NCI-H460 (cell line): ENCODE measurements around the gene CDK17. TPM values are rescaled to one million over a fixed set of nuclear protein-coding genes. Genes with fewer than 3 reads are reported as not detected.
"Not testable (repeated sequence)": the region's sequence is repeated elsewhere in the genome, so short reads cannot be mapped to it uniquely, and the experiment has no call there.

Experiments
- DNase-seq: peaks from one replicate; pipeline ENCODE4 v3.0.0-alpha.2; 2016; ENCODE audit warnings: low read depth; ENCODE audit errors: extremely low read depth
- total RNA-seq: library from RNA; depleted of rRNA; stranded (reverse); fragments of >200 nt; shearing (Covaris generic); gene quantifications from 2 replicates; pipeline ENCODE4 v1.2.3, GENCODE V29; 2014

The CDK17 gene
- total RNA-seq, 1 experiment from 2014 or later = 43.1 TPM

DNA sequence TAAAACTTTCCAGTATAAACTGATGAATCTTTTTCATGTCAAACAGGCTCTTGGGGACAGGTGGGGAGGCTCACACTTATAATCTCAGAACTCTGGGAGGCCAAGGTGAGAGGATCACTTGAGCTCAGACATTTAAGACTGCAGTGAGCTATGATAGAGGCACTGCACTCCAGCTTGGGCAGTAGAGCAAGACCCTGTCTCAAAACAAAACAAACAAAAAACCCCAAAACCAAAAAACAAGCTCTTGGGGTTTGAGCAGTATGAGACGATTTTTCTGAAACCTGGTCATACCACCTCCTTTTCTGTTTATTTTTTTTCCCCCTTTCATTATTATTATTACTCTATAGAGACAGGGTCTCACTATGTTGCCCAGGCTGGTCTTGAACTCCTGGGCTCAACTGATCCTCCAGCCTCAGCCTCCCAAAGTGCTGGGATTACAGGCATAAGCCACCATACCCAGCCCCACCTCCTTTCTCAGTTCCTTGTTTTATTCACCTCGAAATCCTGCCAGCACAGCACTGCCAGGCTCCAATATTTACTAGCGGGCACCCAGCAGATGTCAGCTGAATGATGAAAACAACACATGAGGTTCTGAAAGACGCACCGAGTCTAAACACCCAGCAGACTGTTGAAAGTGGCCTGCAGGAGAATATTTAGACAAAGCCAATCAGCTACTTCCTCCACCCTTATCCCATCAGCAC is 19.5 kb upstream of the CDK17 start:
- no peak for DNase-seq

DNA sequence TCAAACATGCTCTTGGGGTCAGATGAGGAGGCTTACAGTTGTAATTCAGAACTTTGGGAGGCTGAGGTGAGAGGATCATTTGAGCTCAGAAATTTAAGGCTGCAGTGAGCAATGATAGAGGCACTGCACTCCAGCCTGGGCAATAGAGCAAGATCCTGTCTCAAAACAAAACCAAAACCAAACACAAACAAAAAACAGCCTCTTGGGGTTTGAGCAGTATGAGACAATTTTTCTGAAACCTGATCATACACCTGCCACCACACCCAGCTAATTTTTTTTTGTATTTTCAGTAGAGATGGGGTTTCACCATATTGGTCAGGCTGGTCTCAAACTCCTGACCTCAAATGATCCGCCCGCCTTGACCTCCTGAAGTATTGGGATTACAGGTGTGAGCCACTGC is 17.4 kb upstream of the CDK17 start:
- DNase-seq = not testable (repeated sequence)

GRCh38 chr12:96416033-96416799 is 16.0 kb upstream of the CDK17 start:
- no peak for DNase-seq

DNA sequence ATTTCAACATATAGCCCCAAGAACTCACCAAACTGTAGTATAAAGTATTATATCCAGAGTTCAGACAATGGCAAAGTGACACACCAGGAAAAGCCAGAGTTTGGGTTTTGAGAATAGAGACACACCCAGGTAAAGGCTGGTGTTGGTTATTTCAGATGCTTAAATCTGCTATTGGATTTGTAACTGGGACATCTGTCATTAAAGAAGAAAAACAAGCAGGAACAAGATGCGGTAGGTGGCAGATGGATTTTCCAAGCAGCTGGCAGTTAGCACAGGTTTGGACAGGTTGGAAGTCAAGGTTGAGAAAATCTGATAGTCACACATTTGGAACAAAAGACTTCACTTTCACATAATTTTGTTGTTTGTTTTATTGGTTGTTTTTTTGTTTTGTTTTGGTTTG is 14.4 kb upstream of the CDK17 start:
- no peak for DNase-seq

- DNase-seq = no peak
These were observed 12.2 kb upstream of the CDK17 start for GRCh38 chr12:96412431-96412830.

DNA sequence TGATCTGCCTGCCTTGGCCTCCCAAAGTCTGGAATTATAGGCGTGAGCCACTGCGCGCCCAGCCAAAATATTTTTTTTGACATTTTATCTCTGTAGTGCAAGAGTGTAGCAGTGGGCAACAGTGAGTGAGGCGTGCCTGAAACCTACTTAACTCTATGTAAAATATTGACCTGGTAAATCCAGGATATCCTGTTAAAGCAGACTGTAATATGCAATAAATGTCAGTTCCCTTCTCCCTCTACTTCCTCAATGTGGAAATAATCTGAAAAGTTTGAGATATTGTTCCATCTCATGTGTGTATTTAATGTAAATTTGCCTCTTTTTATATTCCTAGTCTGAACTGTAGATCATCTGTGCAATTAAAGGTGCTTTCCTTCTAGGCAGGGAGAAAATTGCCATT is 9.5 kb upstream of the CDK17 start:
- DNase-seq = no peak

DNA sequence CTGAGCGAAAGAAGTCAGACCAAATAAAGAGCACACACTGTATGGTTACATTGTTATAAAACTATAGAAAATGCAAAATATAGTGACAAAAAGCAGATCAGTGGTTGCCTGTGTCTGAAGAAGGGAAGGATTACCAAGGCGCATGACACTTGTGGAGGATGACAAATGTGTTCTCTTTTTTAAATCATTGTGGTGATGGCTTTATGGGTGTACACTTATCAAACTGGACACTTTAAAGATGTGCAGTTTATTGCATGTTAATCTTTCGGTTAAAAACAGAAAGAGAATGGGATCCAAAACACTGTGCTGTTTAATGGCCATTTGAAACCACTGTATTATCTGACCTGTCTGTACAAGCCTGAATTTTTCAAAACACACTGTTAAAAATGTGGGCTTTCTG is 8.8 kb upstream of the CDK17 start:
- DNase-seq = no peak

DNA sequence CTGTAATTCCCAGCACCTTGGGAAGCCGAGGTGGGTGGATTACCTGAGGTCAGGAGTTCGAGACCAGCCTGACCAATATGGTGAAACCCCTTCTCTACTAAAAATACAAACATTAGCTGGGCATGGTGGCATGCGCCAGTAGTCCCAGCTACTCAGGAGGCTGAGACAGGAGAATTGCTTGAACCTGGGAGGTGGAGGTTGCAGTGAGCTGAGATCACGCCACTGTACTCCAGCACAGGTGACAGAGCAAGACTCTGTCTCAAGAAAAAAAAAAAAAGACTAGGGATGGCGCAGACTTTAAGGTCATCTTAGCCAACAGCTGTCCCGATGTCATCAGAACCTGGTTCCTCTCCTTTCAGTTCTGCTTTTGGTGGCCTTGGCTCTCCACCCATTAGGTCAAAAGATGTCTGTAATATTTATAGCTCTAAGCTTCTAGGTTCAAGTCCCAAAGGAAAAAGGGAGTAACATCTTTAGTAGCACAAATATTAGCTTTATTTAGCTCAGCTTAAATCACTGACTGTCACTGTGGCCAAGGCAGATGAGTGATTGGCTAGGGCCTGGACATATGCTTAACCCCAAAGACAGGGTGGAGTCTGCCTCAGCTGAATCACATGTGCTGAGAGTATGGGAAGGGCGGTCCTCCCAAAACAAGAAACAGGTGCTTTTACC is 7.3 kb upstream of the CDK17 start:
- not testable (repeated sequence) for DNase-seq

DNA sequence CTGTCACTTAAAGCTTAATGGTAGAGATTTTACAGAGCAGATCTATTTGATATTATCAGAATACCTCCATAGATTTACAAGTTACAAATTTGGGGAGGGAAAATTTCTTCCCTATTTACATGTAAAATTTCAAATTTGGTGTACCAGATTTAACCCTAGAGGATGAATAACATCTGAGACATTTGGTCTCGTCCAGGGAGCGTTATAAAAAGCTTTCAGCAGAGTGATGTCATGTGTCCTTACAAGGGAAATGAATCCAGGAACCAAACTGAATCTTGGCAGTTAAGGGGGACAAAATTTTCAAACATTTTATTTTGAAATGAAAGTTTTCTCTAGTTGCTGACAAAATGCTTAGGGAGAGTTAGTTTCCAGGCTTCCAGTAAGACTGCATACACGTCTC is 4.5 kb upstream of the CDK17 start:
- no peak for DNase-seq

DNA sequence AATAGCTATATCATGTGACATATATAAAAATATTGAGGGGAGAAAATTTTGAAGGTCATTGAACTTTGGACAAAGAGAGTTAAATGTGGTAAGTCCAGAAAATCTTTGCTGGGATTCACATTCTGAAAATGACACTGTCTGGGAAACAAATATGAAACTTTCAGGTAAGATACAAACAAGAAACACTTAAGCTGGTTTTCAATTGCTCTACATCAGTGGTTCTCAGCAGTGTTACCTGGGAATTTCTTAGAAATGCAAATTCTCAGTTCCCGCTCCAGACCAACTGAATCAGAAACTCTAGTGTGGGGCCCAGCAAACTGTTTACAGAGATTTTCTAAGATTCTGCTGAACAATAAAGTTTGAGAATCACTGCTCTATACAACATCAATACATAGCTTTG is 3.6 kb upstream of the CDK17 start:
- DNase-seq = no peak

- not testable (repeated sequence) for DNase-seq
These were observed 2.3 kb upstream of the CDK17 start for GRCh38 chr12:96402522-96402921.

GRCh38 chr12:96402061-96402460 is 1.8 kb upstream of the CDK17 start:
- DNase-seq = no peak

GRCh38 chr12:96401076-96401871 is 1.0 kb upstream of the CDK17 start:
- DNase-seq = peak; percentile 58

- DNase-seq = no peak
These were observed 414 bp upstream of the CDK17 start for GRCh38 chr12:96400631-96401075.

GRCh38 chr12:96399120-96399918 is 920 bp downstream of the CDK17 start:
- DNase-seq = peak; percentile 69

DNA sequence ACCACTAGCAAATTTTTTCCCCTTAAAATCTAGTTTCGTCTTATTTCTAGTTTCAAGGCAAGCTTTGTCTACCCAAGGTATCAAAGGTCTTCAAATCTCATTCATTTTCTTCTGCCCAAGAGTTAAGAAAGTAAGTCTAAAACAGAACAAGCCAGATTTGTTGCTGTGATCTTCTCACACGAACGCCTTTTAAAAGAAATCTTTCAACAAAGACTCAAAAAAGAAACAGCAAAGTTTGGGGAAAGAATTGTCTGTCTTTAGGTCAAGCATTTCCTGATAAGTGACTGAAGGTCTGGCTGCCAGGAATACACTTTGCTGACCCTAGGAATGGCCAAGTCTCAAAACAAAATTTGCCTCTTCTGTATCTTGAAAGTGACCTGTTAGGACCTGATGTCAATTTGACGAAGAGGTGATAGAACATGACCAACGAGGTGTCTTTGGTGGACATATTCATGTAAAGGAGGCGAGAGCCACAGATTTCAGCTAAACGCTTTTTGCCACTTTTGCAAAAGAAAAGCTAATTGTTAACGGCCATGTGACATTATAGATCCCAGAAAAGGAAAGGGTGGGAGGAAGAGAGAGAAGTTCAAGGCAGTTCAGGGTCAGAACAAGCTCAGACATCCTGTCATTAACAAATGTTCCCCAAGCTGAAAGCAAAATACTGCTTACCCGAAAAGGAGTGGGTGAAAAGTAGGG is 1.7 kb downstream of the CDK17 start:
- no peak for DNase-seq

- no peak for DNase-seq
These were observed 2.3 kb downstream of the CDK17 start for GRCh38 chr12:96397756-96398423.

DNA sequence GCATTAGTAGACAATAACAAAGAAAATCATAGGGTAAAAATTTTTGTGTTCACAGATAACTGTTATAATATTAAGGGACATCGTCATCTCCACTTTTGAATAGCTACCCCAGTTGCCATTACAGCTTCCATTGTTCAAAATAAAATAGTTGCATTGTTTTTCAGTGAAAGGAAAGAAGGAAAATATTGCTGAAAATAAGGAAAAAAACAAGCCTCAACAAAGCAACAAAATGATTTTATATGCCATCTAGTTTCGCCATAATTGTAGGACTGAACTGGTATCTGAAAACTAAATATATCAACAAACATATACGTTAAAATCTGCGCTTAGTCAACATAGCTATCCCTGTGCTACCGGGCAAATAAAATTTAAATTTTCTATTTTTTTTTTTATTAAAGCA is 3.3 kb downstream of the CDK17 start:
- DNase-seq = no peak

- DNase-seq = no peak
These were observed 4.0 kb downstream of the CDK17 start for GRCh38 chr12:96396209-96396608.
